ENCODE measurements around the gene MUC5B. TPM values are rescaled to one million over a fixed set of nuclear protein-coding genes. Genes with fewer than 3 reads are reported as not detected.
"Not testable (repeated sequence)": the region's sequence is repeated elsewhere in the genome, so short reads cannot be mapped to it uniquely, and the experiment has no call there.

Gene MUC5B
- total RNA-seq, 2 donors from 2014 or later: not detected

DNA sequence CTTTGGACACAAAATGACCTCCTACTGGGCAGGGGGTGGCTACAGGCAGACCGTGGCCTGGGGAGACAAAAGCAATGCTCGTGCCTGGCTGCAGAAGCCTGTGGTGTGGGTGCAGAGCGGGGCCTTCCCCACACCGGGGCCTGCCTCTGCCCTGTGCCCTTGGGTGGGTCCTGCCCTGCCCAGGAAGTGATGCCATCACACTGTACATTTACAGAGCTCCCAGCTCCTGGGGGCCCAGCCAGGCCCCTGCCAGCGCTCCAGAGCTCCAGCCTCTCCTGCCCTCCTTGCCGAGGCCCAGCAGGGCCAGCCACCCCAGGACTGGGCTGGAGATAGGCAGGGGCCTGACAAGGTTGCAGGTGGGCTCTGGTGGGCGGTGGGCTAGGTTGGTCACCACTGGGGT, 40.1 kb downstream of the MUC5B start:
- H3K27me3 Mint-ChIP-seq (ENCODE audit: insufficient read depth): peaks cover 3% of the 10 kb centered on the region
- no peaks in the 10 kb centered on the region for H3K27me3 ChIP-seq (ENCODE audit: control insufficient read depth, insufficient read depth, low read length, poor library complexity, severe bottlenecking)
- H3K27ac Mint-ChIP-seq: no peak overlapping the region
- no peak for DNase-seq
- H3K9ac ChIP-seq (ENCODE audit: extremely low read depth, low read length, poor library complexity, severe bottlenecking): no peak overlapping the region
- no peaks in the 10 kb centered on the region for H3K4me1 ChIP-seq (ENCODE audit: control insufficient read depth, insufficient read depth, low read length)
- H3K4me1 Mint-ChIP-seq: peaks cover 1% of the 10 kb centered on the region
- peak overlapping the region; percentile 35 for H3K4me3 Mint-ChIP-seq
- H3K27ac ChIP-seq (ENCODE audit: low read depth, low read length): no peak overlapping the region
- peaks cover 28% of the 10 kb centered on the region for H3K9me3 Mint-ChIP-seq
- TF ChIP-seq, protein P1, sequence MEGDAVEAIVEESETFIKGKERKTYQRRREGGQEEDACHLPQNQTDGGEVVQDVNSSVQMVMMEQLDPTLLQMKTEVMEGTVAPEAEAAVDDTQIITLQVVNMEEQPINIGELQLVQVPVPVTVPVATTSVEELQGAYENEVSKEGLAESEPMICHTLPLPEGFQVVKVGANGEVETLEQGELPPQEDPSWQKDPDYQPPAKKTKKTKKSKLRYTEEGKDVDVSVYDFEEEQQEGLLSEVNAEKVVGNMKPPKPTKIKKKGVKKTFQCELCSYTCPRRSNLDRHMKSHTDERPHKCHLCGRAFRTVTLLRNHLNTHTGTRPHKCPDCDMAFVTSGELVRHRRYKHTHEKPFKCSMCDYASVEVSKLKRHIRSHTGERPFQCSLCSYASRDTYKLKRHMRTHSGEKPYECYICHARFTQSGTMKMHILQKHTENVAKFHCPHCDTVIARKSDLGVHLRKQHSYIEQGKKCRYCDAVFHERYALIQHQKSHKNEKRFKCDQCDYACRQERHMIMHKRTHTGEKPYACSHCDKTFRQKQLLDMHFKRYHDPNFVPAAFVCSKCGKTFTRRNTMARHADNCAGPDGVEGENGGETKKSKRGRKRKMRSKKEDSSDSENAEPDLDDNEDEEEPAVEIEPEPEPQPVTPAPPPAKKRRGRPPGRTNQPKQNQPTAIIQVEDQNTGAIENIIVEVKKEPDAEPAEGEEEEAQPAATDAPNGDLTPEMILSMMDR (conservative IDR thresholded peaks at IDR 0.05): no peak
- peaks cover 4% of the 10 kb centered on the region for H3K36me3 Mint-ChIP-seq (ENCODE audit: low read depth)
- H3K4me3 ChIP-seq (ENCODE audit: low read length): peak overlapping the region; percentile 73
- no peaks in the 10 kb centered on the region for H3K36me3 ChIP-seq (ENCODE audit: control insufficient read depth, insufficient read depth, low read length)
- H3K9me3 ChIP-seq (ENCODE audit: control insufficient read depth, low read length): peaks cover 16% of the 10 kb centered on the region
- 76 to 100% methylated on average over 1 to 7 of the region's 7 CpGs for WGBS, 2 experiments (ENCODE audit: insufficient coverage in 1 of 2, insufficient read length in 1 of 2)

DNA sequence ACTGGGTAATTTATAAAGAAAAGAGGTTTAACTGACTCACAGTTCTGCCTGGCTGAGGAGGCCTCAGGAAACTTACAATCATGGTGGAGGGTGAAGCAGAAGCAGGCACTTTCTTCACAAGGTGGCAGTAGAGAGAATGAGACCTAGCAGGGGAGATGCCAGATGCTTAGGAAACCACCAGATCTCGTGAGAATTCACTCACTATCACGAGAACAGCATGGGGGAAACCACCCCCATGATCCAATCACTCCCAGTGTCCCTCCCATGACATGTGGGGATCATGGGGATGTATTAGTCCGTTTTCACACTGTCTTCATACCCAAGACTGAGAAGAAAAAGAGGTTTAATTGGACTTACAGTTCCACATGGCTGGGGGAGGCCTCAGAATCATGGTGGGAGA, 41.6 kb downstream of the MUC5B start:
- TF ChIP-seq, protein P1 (conservative IDR thresholded peaks at IDR 0.05): peak; percentile 66
- H3K27ac Mint-ChIP-seq; H3K27ac ChIP-seq (ENCODE audit: low read depth, low read length); H3K4me3 ChIP-seq (ENCODE audit: low read length); H3K4me1 ChIP-seq (ENCODE audit: control insufficient read depth, insufficient read depth, low read length); H3K27me3 ChIP-seq (ENCODE audit: control insufficient read depth, insufficient read depth, low read length, poor library complexity, severe bottlenecking); H3K36me3 ChIP-seq (ENCODE audit: control insufficient read depth, insufficient read depth, low read length); H3K27me3 Mint-ChIP-seq (ENCODE audit: insufficient read depth); H3K4me3 Mint-ChIP-seq; H3K4me1 Mint-ChIP-seq; H3K36me3 Mint-ChIP-seq (ENCODE audit: low read depth); H3K9ac ChIP-seq (ENCODE audit: extremely low read depth, low read length, poor library complexity, severe bottlenecking): not testable (repeated sequence)
- WGBS, 2 experiments (ENCODE audit: insufficient coverage in 1 of 2, insufficient read length in 1 of 2): 20 to 59% methylated on average over 1 to 3 of the region's 3 CpGs
- H3K9me3 ChIP-seq (ENCODE audit: control insufficient read depth, low read length): peaks cover 16% of the 10 kb centered on the region
- DNase-seq: peak; percentile 67
- H3K9me3 Mint-ChIP-seq: peaks cover 28% of the 10 kb centered on the region

DNA sequence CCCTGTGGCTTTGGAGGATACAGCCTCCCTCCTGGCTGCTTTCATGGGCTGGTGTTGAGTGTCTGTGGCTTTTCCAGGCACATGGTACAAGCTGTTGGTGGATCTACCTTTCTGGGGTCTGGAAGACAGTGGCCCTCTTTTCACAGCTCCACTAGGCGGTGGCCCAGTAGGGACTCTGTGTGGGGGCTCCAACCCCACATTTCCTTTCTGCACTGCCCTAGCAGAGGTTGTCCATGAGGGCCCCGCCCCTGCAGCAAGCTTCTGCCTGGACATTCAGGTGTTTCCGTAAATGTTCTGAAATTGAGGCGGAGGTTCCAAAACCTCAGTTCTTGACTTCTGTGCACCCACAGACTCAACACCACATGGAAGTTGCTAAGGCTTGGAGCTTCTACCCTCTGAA, 42.6 kb downstream of the MUC5B start:
- H3K27me3 Mint-ChIP-seq (ENCODE audit: insufficient read depth); H3K4me1 Mint-ChIP-seq; H3K9ac ChIP-seq (ENCODE audit: extremely low read depth, low read length, poor library complexity, severe bottlenecking); DNase-seq; H3K4me1 ChIP-seq (ENCODE audit: control insufficient read depth, insufficient read depth, low read length); H3K36me3 ChIP-seq (ENCODE audit: control insufficient read depth, insufficient read depth, low read length); H3K4me3 ChIP-seq (ENCODE audit: low read length); H3K27me3 ChIP-seq (ENCODE audit: control insufficient read depth, insufficient read depth, low read length, poor library complexity, severe bottlenecking); H3K27ac Mint-ChIP-seq; H3K27ac ChIP-seq (ENCODE audit: low read depth, low read length); H3K36me3 Mint-ChIP-seq (ENCODE audit: low read depth); H3K4me3 Mint-ChIP-seq: not testable (repeated sequence)
- 94 to 100% methylated on average over 1 to 4 of the region's 4 CpGs for WGBS, 2 experiments (ENCODE audit: insufficient coverage in 1 of 2, insufficient read length in 1 of 2)
- H3K9me3 ChIP-seq (ENCODE audit: control insufficient read depth, low read length): peaks cover 16% of the 10 kb centered on the region
- H3K9me3 Mint-ChIP-seq: peaks cover 28% of the 10 kb centered on the region

DNA sequence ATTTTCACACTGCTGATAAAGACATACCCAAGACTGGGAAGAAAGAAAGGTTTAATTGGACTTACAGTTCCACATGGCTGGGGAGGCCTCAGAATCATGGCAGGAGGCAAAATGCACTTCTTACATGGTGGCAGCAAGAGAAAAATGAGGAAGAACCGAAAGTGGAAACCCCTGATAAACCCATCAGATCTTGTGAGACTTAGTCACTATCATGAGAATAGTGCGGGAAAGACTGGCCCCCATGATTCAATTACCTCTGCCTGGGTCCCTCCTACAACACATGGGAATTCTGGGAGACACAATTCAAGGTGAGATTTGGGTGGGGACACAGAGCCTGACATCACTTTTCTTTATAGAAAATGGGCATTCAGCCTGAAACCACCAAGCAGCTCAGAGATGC, 44.1 kb downstream of the MUC5B start:
- H3K4me1 ChIP-seq (ENCODE audit: control insufficient read depth, insufficient read depth, low read length); H3K27me3 Mint-ChIP-seq (ENCODE audit: insufficient read depth); H3K9ac ChIP-seq (ENCODE audit: extremely low read depth, low read length, poor library complexity, severe bottlenecking); H3K4me3 Mint-ChIP-seq; H3K27me3 ChIP-seq (ENCODE audit: control insufficient read depth, insufficient read depth, low read length, poor library complexity, severe bottlenecking); H3K27ac Mint-ChIP-seq; H3K36me3 Mint-ChIP-seq (ENCODE audit: low read depth); H3K4me1 Mint-ChIP-seq; H3K27ac ChIP-seq (ENCODE audit: low read depth, low read length); DNase-seq; H3K4me3 ChIP-seq (ENCODE audit: low read length); H3K36me3 ChIP-seq (ENCODE audit: control insufficient read depth, insufficient read depth, low read length): not testable (repeated sequence)
- WGBS, 2 experiments (ENCODE audit: insufficient coverage in 1 of 2, insufficient read length in 1 of 2): 71 to 89% methylated on average over 2 of the region's 2 CpGs
- H3K9me3 Mint-ChIP-seq: peaks cover 28% of the 10 kb centered on the region
- H3K9me3 ChIP-seq (ENCODE audit: control insufficient read depth, low read length): peaks cover 16% of the 10 kb centered on the region
